GM23338 (cell line): ENCODE results near the gene ADGRB3. TPM values are rescaled to one million over a fixed set of nuclear protein-coding genes. Genes with fewer than 3 reads are reported as not detected.

ENCODE experiments used
- ATAC-seq: fragments of 200-7000 bp; cut with Tn5 transposase; 3 replicates; pipeline ENCODE4 v1.9.1; 2020
- DNase-seq: peaks from one replicate; pipeline ENCODE4 v3.0.0-alpha.2; 2015; ENCODE audit warnings: low spot score
- H2AFZ ChIP-seq: fragments of 200-600 bp; sonication (generic); 2 replicates; pipeline ENCODE4 v1.8.0; 2016; ENCODE audit warnings: antibody characterized with exemption, mild to moderate bottlenecking, moderate library complexity
- H3F3A ChIP-seq: fragments of 200-600 bp; sonication (generic); replicated peaks from 2 replicates; pipeline ENCODE4 v1.8.0; 2017; ENCODE audit warnings: antibody characterized with exemption, mixed run types, low read depth
- H3K27ac ChIP-seq: fragments of 200-600 bp; sonication (generic); 2 replicates; pipeline ENCODE4 v1.6.1; 2016; ENCODE audit warnings: low read depth
- H3K27me3 ChIP-seq: fragments of 200-600 bp; sonication (generic); 2 replicates; pipeline ENCODE4 v1.8.0; 2016; ENCODE audit warnings: mild to moderate bottlenecking, mixed run types, moderate library complexity; ENCODE audit not compliant: insufficient read depth
- H3K36me3 ChIP-seq: fragments of 200-600 bp; sonication (generic); 2 replicates; pipeline ENCODE4 v1.8.0; 2016; ENCODE audit warnings: mild to moderate bottlenecking; ENCODE audit not compliant: insufficient read depth
- H3K4me1 ChIP-seq: fragments of 200-600 bp; sonication (generic); 2 replicates; pipeline ENCODE4 v1.8.0; 2016; ENCODE audit warnings: mild to moderate bottlenecking, moderate library complexity; ENCODE audit not compliant: insufficient read depth
- H3K4me2 ChIP-seq: fragments of 200-600 bp; sonication (generic); 2 replicates; pipeline ENCODE4 v1.7.1; 2017; ENCODE audit warnings: mixed run types
- H3K4me3 ChIP-seq: fragments of 200-600 bp; sonication (generic); 2 replicates; pipeline ENCODE4 v1.6.1; 2016; ENCODE audit warnings: mixed run types
- H3K79me2 ChIP-seq: fragments of 200-600 bp; sonication (generic); replicated peaks from 2 replicates; pipeline ENCODE4 v1.8.0; 2017; ENCODE audit warnings: mild to moderate bottlenecking; ENCODE audit not compliant: insufficient read depth
- H3K9me2 ChIP-seq: fragments of 200-600 bp; sonication (generic); 2 replicates; pipeline ENCODE4 v1.8.0; 2017; ENCODE audit not compliant: insufficient read depth
- H4K20me1 ChIP-seq: fragments of 200-600 bp; sonication (generic); replicated peaks from 2 replicates; pipeline ENCODE4 v1.8.0; 2017; ENCODE audit warnings: mild to moderate bottlenecking; ENCODE audit not compliant: insufficient read depth
- H3K27ac Mint-ChIP-seq: 2 replicates; pipeline ENCODE4 v1.8.0; 2020; ENCODE audit warnings: inconsistent platforms, mild to moderate bottlenecking, moderate library complexity, mixed read lengths
- H3K27me3 Mint-ChIP-seq: 3 replicates; pipeline ENCODE4 v1.8.0; 2022; ENCODE audit warnings: low read depth, mild to moderate bottlenecking, moderate library complexity, mixed read lengths, inconsistent platforms; ENCODE audit not compliant: insufficient read depth, poor library complexity
- H3K36me3 Mint-ChIP-seq: 3 replicates; pipeline ENCODE4 v1.8.0; 2021; ENCODE audit warnings: low read depth, mild to moderate bottlenecking, inconsistent platforms, moderate library complexity, mixed read lengths
- H3K4me1 Mint-ChIP-seq: 3 replicates; pipeline ENCODE4 v1.8.0; 2020; ENCODE audit warnings: mild to moderate bottlenecking, inconsistent platforms, mixed read lengths
- H3K4me3 Mint-ChIP-seq: 3 replicates; pipeline ENCODE4 v1.8.0; 2021; ENCODE audit warnings: moderate library complexity, mild to moderate bottlenecking, inconsistent platforms, mixed read lengths
- H3K9me3 Mint-ChIP-seq: 3 replicates; pipeline ENCODE4 v1.8.0; 2020; ENCODE audit warnings: moderate library complexity, mild to moderate bottlenecking, inconsistent platforms, mixed read lengths
- CREB1 ChIP-seq: fragments of 250-450 bp; sonication (Bioruptor Pico); IDR thresholded peaks from 2 replicates; pipeline ENCODE4 v1.5.0; 2020; ENCODE audit warnings: low read depth, mild to moderate bottlenecking, moderate library complexity
- CTCF ChIP-seq, 2 experiments: fragments of 200-600 bp in 1 of 2; sonication (generic) in 1 of 2; conservative IDR thresholded peaks; 2 replicates each; pipeline versions ENCODE4 v1.5.1 to v1.6.1; 2016 to 2017; ENCODE audit warnings: antibody characterized with exemption in 2 of 2, low read depth in 2 of 2, mild to moderate bottlenecking in 2 of 2, moderate library complexity in 1 of 2
- JUNB ChIP-seq: IDR thresholded peaks from one replicate; pipeline ENCODE4 v1.6.1; 2016; ENCODE audit warnings: antibody characterized with exemption; ENCODE audit not compliant: unreplicated experiment
- NANOG ChIP-seq: IDR thresholded peaks from 2 replicates; pipeline ENCODE4 v1.6.1; 2016; ENCODE audit warnings: antibody characterized with exemption, borderline replicate concordance
- ZNF331 ChIP-seq: fragments of 250-450 bp; sonication (Bioruptor Pico); IDR thresholded peaks from 2 replicates; pipeline ENCODE4 v1.5.0; 2020; ENCODE audit warnings: low read depth, mild to moderate bottlenecking, moderate library complexity
- polyA plus RNA-seq: library from polyadenylated mRNA; unstranded; fragments of >200 nt; fragmentation: Nextera tagmentation; extraction: Ambion mirVana; gene quantifications from 2 replicates; pipeline ENCODE4 v1.2.1, GENCODE V29; 2016
- total RNA-seq: library from RNA; depleted of rRNA; stranded (reverse); fragments of >200 nt; shearing (Covaris generic); gene quantifications from 2 replicates; pipeline ENCODE4 v1.2.3, GENCODE V29; 2014
- TF ChIP-seq, protein P1 (sequence below): IDR thresholded peaks from one replicate; pipeline ENCODE4 v1.6.1; 2018; ENCODE audit warnings: antibody characterized with exemption; ENCODE audit not compliant: unreplicated experiment
- TF ChIP-seq, protein P2 (sequence below): IDR thresholded peaks from 2 replicates; pipeline ENCODE4 v1.6.1; 2016; ENCODE audit warnings: antibody characterized with exemption

ADGRB3 gene
- total and polyA plus RNA-seq, 2 experiments from 2014 or later = 0.92 to 4.0 TPM

- no peak for DNase-seq
- peak overlapping the region; percentile 45 for H3K4me3 ChIP-seq
- Mint-ChIP-seq H3K9me3 (no peaks in the 10 kb centered on the region), H3K4me1 (peaks cover 19% of the 10 kb centered on the region), H3K4me3 (no peak overlapping the region; the same call in 2 of the 3 replicates), H3K36me3 (no peaks in the 10 kb centered on the region), H3K27ac (no peak overlapping the region), H3K27me3 (peaks cover 5% of the 10 kb centered on the region)
- TF ChIP-seq ZNF331 (no peak), NANOG (no peak)
- TF ChIP-seq, protein P1, sequence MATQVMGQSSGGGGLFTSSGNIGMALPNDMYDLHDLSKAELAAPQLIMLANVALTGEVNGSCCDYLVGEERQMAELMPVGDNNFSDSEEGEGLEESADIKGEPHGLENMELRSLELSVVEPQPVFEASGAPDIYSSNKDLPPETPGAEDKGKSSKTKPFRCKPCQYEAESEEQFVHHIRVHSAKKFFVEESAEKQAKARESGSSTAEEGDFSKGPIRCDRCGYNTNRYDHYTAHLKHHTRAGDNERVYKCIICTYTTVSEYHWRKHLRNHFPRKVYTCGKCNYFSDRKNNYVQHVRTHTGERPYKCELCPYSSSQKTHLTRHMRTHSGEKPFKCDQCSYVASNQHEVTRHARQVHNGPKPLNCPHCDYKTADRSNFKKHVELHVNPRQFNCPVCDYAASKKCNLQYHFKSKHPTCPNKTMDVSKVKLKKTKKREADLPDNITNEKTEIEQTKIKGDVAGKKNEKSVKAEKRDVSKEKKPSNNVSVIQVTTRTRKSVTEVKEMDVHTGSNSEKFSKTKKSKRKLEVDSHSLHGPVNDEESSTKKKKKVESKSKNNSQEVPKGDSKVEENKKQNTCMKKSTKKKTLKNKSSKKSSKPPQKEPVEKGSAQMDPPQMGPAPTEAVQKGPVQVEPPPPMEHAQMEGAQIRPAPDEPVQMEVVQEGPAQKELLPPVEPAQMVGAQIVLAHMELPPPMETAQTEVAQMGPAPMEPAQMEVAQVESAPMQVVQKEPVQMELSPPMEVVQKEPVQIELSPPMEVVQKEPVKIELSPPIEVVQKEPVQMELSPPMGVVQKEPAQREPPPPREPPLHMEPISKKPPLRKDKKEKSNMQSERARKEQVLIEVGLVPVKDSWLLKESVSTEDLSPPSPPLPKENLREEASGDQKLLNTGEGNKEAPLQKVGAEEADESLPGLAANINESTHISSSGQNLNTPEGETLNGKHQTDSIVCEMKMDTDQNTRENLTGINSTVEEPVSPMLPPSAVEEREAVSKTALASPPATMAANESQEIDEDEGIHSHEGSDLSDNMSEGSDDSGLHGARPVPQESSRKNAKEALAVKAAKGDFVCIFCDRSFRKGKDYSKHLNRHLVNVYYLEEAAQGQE = no peak
- no peaks in the 10 kb centered on the region for H4K20me1 ChIP-seq
- no peaks in the 10 kb centered on the region for H3K36me3 ChIP-seq
- no peaks in the 10 kb centered on the region for H3K9me2 ChIP-seq
- H3F3A ChIP-seq = no peaks in the 10 kb centered on the region
- no peaks in the 10 kb centered on the region for H3K27me3 ChIP-seq
- ATAC-seq = no peak
- peaks cover 21% of the 10 kb centered on the region for H3K4me1 ChIP-seq
- no peak overlapping the region for H2AFZ ChIP-seq
- H3K79me2 ChIP-seq = no peaks in the 10 kb centered on the region
- H3K27ac ChIP-seq = no peak overlapping the region
- H3K4me2 ChIP-seq = peak overlapping the region; percentile 74
Measured at GRCh38 chr6:69232008-69232407, 596.9 kb downstream of the ADGRB3 start.

DNA sequence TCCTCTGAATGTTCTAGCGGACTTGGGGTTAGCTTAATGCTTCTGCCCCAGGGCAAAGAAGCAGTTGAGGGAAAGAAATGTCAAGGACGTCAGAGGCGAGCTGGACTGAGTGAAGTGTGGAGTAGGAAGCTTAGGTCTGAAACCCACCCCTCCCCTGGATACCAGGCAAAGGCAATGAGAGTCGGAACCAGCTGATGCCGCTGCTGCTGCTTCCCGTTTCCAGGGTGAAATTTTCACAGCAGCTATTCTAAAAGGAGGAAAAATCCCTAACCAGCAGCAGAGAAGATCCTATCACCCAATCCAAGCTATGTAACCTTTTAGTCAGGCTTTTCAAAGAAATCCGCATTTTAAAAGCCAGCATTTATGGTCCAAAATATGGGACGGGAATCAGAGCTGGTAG lies 597.4 kb downstream of the ADGRB3 start:
- Histone ChIP-seq H2AFZ (no peak overlapping the region), H3K27ac (no peak overlapping the region), H3K4me2 (peak overlapping the region; percentile 74), H3K4me1 (peaks cover 21% of the 10 kb centered on the region), H3K4me3 (peak overlapping the region; percentile 45), H4K20me1 (no peaks in the 10 kb centered on the region), H3K27me3 (no peaks in the 10 kb centered on the region), H3F3A (no peaks in the 10 kb centered on the region), H3K36me3 (no peaks in the 10 kb centered on the region), H3K79me2 (no peaks in the 10 kb centered on the region), H3K9me2 (no peaks in the 10 kb centered on the region)
- Mint-ChIP-seq H3K27ac (no peak overlapping the region), H3K9me3 (no peaks in the 10 kb centered on the region), H3K4me1 (peaks cover 19% of the 10 kb centered on the region), H3K36me3 (no peaks in the 10 kb centered on the region), H3K27me3 (peaks cover 5% of the 10 kb centered on the region), H3K4me3 (peak overlapping the region; percentile 64)
- DNase-seq (peak; percentile 37), ATAC-seq (peak; percentile 66)
- TF ChIP-seq CTCF (conservative IDR thresholded peaks at IDR 0.05; ENCODE audit: low read depth in 2 of 2) (no peak), NANOG (no peak), CREB1 (CRISPR knock-in tag) (no peak), JUNB (no peak)
- TF ChIP-seq, protein P1 = no peak
- TF ChIP-seq, protein P2, sequence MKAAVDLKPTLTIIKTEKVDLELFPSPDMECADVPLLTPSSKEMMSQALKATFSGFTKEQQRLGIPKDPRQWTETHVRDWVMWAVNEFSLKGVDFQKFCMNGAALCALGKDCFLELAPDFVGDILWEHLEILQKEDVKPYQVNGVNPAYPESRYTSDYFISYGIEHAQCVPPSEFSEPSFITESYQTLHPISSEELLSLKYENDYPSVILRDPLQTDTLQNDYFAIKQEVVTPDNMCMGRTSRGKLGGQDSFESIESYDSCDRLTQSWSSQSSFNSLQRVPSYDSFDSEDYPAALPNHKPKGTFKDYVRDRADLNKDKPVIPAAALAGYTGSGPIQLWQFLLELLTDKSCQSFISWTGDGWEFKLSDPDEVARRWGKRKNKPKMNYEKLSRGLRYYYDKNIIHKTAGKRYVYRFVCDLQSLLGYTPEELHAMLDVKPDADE = no peak
